Keratinocyte (primary cell): ENCODE measurements around the gene CCDC120. TPM values are rescaled to one million over a fixed set of nuclear protein-coding genes. Genes with fewer than 3 reads are reported as not detected.
A peak's percentile ranks its signal among the peaks of the same experiment; 100 is the strongest.

Experiments used
- DNase-seq: peaks from one replicate; pipeline ENCODE4 v3.0.0-alpha.2; 2011; ENCODE audit warnings: low read depth, missing footprints, low spot score
- FAIRE-seq: peaks from 2 replicates; lab custom pipeline; 2011; peaks lifted over from hg19 to GRCh38; lab: Jason Lieb, UNC
- H2AFZ ChIP-seq: 2 replicates; pipeline ENCODE4 v1.6.0; 2012; ENCODE audit warnings: low read length, control low read depth, inconsistent platforms; ENCODE audit not compliant: control insufficient read depth
- H3K27ac ChIP-seq: 2 replicates; pipeline ENCODE4 v1.5.1; 2011; ENCODE audit warnings: low read length; ENCODE audit not compliant: control insufficient read depth, insufficient read depth
- H3K27me3 ChIP-seq: 3 replicates; pipeline ENCODE4 v1.6.0; 2011; ENCODE audit warnings: low read length; ENCODE audit not compliant: control insufficient read depth, insufficient read depth; ENCODE audit errors: extremely low read depth
- H3K36me3 ChIP-seq, 2 experiments: 2 replicates in 1 of 2; 3 replicates in 1 of 2; pipeline ENCODE4 v1.5.1; 2011; ENCODE audit warnings: low read length in 2 of 2, mild to moderate bottlenecking in 1 of 2; ENCODE audit not compliant: control insufficient read depth in 2 of 2, insufficient read depth in 2 of 2; ENCODE audit errors: extremely low read depth in 1 of 2
- H3K4me1 ChIP-seq: 3 replicates; pipeline ENCODE4 v1.5.1; 2011; ENCODE audit warnings: low read length; ENCODE audit not compliant: control insufficient read depth, insufficient read depth; ENCODE audit errors: extremely low read depth
- H3K4me2 ChIP-seq: 3 replicates; pipeline ENCODE4 v1.6.0; 2011; ENCODE audit warnings: low read depth, low read length; ENCODE audit not compliant: control insufficient read depth, insufficient read depth; ENCODE audit errors: extremely low read depth
- H3K4me3 ChIP-seq, 3 experiments: fragments of 200-600 bp in 1 of 3; sonication (generic) in 1 of 3; 2 replicates in 2 of 3; 3 replicates in 1 of 3; pipeline ENCODE4 v1.5.1; 2011 to 2016; ENCODE audit warnings: low read length in 3 of 3, mild to moderate bottlenecking in 3 of 3, control low read depth in 2 of 3, inconsistent platforms in 1 of 3, low read depth in 1 of 3, mixed read lengths in 1 of 3, mixed run types in 1 of 3, moderate library complexity in 1 of 3; ENCODE audit not compliant: control insufficient read depth in 2 of 3, insufficient read depth in 2 of 3; ENCODE audit errors: extremely low read depth in 1 of 3
- H3K79me2 ChIP-seq: 2 replicates; pipeline ENCODE4 v1.6.0; 2012; ENCODE audit warnings: low read length; ENCODE audit not compliant: control insufficient read depth, insufficient read depth
- H3K9ac ChIP-seq: 3 replicates; pipeline ENCODE4 v1.6.0; 2011; ENCODE audit warnings: low read length; ENCODE audit not compliant: control insufficient read depth, insufficient read depth; ENCODE audit errors: extremely low read depth
- H3K9me1 ChIP-seq: 3 replicates; pipeline ENCODE4 v1.6.0; 2011; ENCODE audit warnings: low read length; ENCODE audit not compliant: control insufficient read depth, insufficient read depth; ENCODE audit errors: extremely low read depth
- H3K9me3 ChIP-seq: 2 replicates; pipeline ENCODE4 v1.5.1; 2012; ENCODE audit warnings: low read depth, low read length; ENCODE audit not compliant: control insufficient read depth
- H4K20me1 ChIP-seq: 3 replicates; pipeline ENCODE4 v1.6.0; 2011; ENCODE audit warnings: low read length; ENCODE audit not compliant: control insufficient read depth, insufficient read depth; ENCODE audit errors: extremely low read depth
- CTCF ChIP-seq, 3 experiments: IDR thresholded peaks in 1 of 3; conservative IDR thresholded peaks in 1 of 3; optimal IDR thresholded peaks in 1 of 3; 2 replicates in 2 of 3; 3 replicates in 1 of 3; pipeline versions ENCODE3 to v1.5.1; 2011; ENCODE audit warnings: low read length in 3 of 3, mild to moderate bottlenecking in 3 of 3, moderate library complexity in 2 of 3, control low read depth in 1 of 3, inconsistent platforms in 1 of 3; ENCODE audit not compliant: insufficient read depth in 2 of 3; ENCODE audit errors: extremely low read depth in 1 of 3
- EZH2 ChIP-seq: IDR thresholded peaks from one replicate; pipeline ENCODE4 v1.6.1; 2012; ENCODE audit warnings: inconsistent platforms, mild to moderate bottlenecking, low read length, moderate library complexity
- dilution Hi-C: fragments of 300-500 bp; cut with MboI; formaldehyde crosslinking; loops from one replicate; pipeline ENCODE4 v1.7.0; 2020; ENCODE audit warnings: low sequenced_read_pairs; ENCODE audit not compliant: extremely low pct_ligation_motif_present
- polyA plus RNA-seq, 5 experiments: library from polyadenylated mRNA; depleted of rRNA in 3 of 5; stranded (reverse) in 3 of 5; stranded (forward) in 1 of 5; unstranded in 1 of 5; fragments of >200 nt; gene quantifications; 1 replicate in 1 of 5; 2 replicates in 3 of 5; 3 replicates in 1 of 5; pipeline versions ENCODE4 v1.2.1 to v1.2.3, GENCODE V29; 2011 to 2012; ENCODE audit warnings: missing spikeins in 2 of 5, low read depth in 1 of 5, low replicate concordance in 1 of 5

The CCDC120 gene
- polyA plus RNA-seq, 1 donor (not counting 4 experiments of a cell fraction or from before 2014, with no cell fraction given) = 4.9 TPM

DNA sequence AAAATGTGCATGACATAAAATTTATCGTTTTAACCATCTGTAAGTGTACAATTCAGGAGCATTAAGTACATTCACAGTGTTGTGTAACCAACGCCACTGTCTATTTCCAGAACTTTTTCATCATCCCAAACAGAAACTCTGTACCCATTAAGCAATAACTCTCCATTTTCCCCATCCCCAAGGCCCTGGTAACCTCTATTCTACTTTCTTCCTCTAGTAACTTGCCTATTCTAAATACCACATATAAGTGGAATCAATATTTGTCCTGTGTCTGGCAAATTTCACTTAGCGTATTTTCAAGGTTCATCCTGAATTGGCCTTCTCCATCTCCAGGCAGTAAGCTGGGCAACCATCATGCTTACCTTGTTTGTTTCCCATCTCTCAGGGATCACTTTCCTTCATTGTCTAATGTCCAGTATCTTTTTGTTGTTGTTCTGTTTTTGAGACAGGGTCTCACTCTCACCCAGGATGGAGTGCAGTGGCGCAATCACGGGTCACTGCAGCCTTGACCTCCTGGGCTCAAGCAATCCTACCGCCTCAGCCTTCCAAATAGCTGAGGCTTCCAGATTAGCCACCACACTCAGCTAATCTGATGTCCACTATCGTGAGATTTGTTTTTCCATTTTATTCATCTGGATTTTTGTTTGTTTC is 39.1 kb upstream of the CCDC120 start:
- Histone ChIP-seq H3K9me3 (no peaks in the 10 kb centered on the region), H3K27ac (no peak overlapping the region), H3K4me3 (no peak overlapping the region), H3K36me3 (no peaks in the 10 kb centered on the region), H4K20me1 (no peaks in the 10 kb centered on the region), H3K4me1 (no peaks in the 10 kb centered on the region), H3K4me2 (no peak overlapping the region), H3K79me2 (no peaks in the 10 kb centered on the region), H3K9me1 (no peaks in the 10 kb centered on the region), H2AFZ (no peak overlapping the region), H3K27me3 (no peaks in the 10 kb centered on the region), H3K9ac (no peak overlapping the region)
- dilution Hi-C loops = no loop called here
- TF ChIP-seq EZH2 (no peak), CTCF (optimal IDR thresholded peaks at IDR 0.05 in 1 of 3, IDR thresholded peaks at IDR 0.05 in 1 of 3, conservative IDR thresholded peaks at IDR 0.05 in 1 of 3; ENCODE audit: extremely low read depth in 1 of 3, insufficient read depth in 2 of 3, low read length in 3 of 3) (no peak)
- DNase-seq (no peak), FAIRE-seq (no peak)

DNA sequence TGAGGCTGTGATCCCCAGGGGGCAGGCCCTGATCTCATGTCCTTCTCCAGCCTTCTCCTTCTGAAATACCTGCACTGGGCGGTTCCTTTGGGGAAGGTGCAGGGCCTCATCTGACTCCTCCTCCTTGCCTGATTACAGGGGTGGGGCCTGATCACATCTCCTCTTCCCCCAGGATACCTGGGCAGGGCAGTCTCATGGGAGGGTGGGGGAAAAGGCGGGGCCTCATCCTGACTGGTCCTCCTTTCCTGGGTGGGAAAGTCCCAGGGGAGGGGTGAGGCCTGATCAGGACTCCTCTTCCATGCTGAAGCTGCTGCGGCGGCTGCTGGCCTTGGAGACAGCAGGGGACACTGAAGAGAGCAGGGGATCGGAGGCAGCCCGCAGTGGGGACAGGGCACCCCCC is 28.9 kb upstream of the CCDC120 start:
- Histone ChIP-seq H3K9ac (no peak overlapping the region), H3K27ac (peak overlapping the region; percentile 40)
- dilution Hi-C loops = no loop called here

More for the DNA sequence above, 28.9 kb upstream of the CCDC120 start:
- FAIRE-seq = peak; percentile 20
- TF ChIP-seq EZH2 (no peak), CTCF (optimal IDR thresholded peaks at IDR 0.05 in 1 of 3, IDR thresholded peaks at IDR 0.05 in 1 of 3, conservative IDR thresholded peaks at IDR 0.05 in 1 of 3; ENCODE audit: extremely low read depth in 1 of 3, insufficient read depth in 2 of 3, low read length in 3 of 3) (no peak)
- no peaks in the 10 kb centered on the region for H3K79me2 ChIP-seq
- H2AFZ ChIP-seq = no peak overlapping the region
- H3K36me3 ChIP-seq = peaks cover 12 to 16% of the 10 kb centered on the region in 2 experiments
- H3K9me3 ChIP-seq = no peaks in the 10 kb centered on the region
- H3K4me2 ChIP-seq = no peak overlapping the region
- peaks cover 5% of the 10 kb centered on the region for H3K4me1 ChIP-seq
- peak; percentile 65 for DNase-seq
- H3K4me3 ChIP-seq = no peak overlapping the region
- H3K9me1 ChIP-seq = no peaks in the 10 kb centered on the region
- H3K27me3 ChIP-seq = no peaks in the 10 kb centered on the region
- no peaks in the 10 kb centered on the region for H4K20me1 ChIP-seq
